Spleen (tissue), 11 donors: ENCODE results near the gene PRKACB. TPM values are rescaled to one million over a fixed set of nuclear protein-coding genes. Genes with fewer than 3 reads are reported as not detected.

Source experiments
- DNase-seq: peaks from one replicate; pipeline ENCODE4 v3.0.0-alpha.2; 2020
- H3K27ac ChIP-seq, 8 donors: fragments of 200-600 bp; sonication (generic) in 7 of 8; 1 replicate in 4 of 8; 2 replicates in 4 of 8; pipeline versions ENCODE4 v1.5.0 to v1.8.0; 2016 to 2021; ENCODE audit warnings: inconsistent platforms in 4 of 8, mild to moderate bottlenecking in 4 of 8, moderate library complexity in 1 of 8
- H3K27me3 ChIP-seq, 7 donors: fragments of 200-600 bp; sonication (generic) in 6 of 7; replicated peaks in 1 of 7; 1 replicate in 4 of 7; 2 replicates in 3 of 7; pipeline versions ENCODE4 v1.5.0 to v1.8.0; 2016 to 2021; ENCODE audit warnings: inconsistent platforms in 3 of 7, mild to moderate bottlenecking in 1 of 7
- H3K36me3 ChIP-seq, 6 donors: fragments of 200-600 bp; sonication (generic) in 5 of 6; 1 replicate in 4 of 6; 2 replicates in 2 of 6; pipeline versions ENCODE4 v1.5.0 to v1.8.0; 2016 to 2021; ENCODE audit warnings: inconsistent platforms in 2 of 6
- H3K4me1 ChIP-seq, 6 donors: fragments of 200-600 bp; sonication (generic) in 5 of 6; 1 replicate in 3 of 6; 2 replicates in 3 of 6; pipeline versions ENCODE4 v1.5.0 to v1.8.0; 2016 to 2021; ENCODE audit warnings: inconsistent platforms in 3 of 6
- H3K4me3 ChIP-seq, 8 donors: fragments of 200-600 bp; sonication (generic) in 7 of 8; 1 replicate in 4 of 8; 2 replicates in 4 of 8; pipeline versions ENCODE4 v1.5.0 to v1.8.0; 2016 to 2021; ENCODE audit warnings: inconsistent platforms in 4 of 8, mild to moderate bottlenecking in 4 of 8, moderate library complexity in 2 of 8
- H3K9me3 ChIP-seq, 8 donors: fragments of 200-600 bp; sonication (generic) in 7 of 8; 1 replicate in 4 of 8; 2 replicates in 4 of 8; pipeline versions ENCODE4 v1.5.0 to v1.8.0; 2016 to 2021; ENCODE audit warnings: inconsistent platforms in 4 of 8
- POLR2A ChIP-seq, 3 donors: fragments of 450-650 bp; IDR thresholded peaks; one replicate each; pipeline ENCODE4 v1.5.1; 2017; ENCODE audit warnings: antibody characterized with exemption in 3 of 3, mild to moderate bottlenecking in 1 of 3
- POLR2AphosphoS5 ChIP-seq, 3 donors: sonication (generic); formaldehyde crosslinking; IDR thresholded peaks; one replicate each; pipeline ENCODE4 v1.5.1; 2017; ENCODE audit warnings: antibody characterized with exemption in 3 of 3
- WGBS, 5 donors: extraction: QIAGEN DNeasy Blood & Tissue Kit in 3 of 5; methylation state at CpG; one replicate each; pipeline versions ENCODE4 v1.1.5 to v1.1.7; 2013 to 2018; 5-methylcytosine and 5-hydroxymethylcytosine counted together
- intact Hi-C: fragments of 100-400 bp; cut with DNase I; formaldehyde crosslinking; loops from one replicate; pipeline ENCODE4 v1.15.0; 2023; ENCODE audit warnings: low total_unique reads
- polyA plus RNA-seq, 3 donors: library from polyadenylated mRNA; stranded (reverse); fragments of 200-250 nt; gene quantifications; one replicate each; pipeline ENCODE4 v1.2.1, GENCODE V29; 2013
- total RNA-seq, 7 donors: library from RNA; depleted of rRNA in 3 of 7; stranded (reverse); fragments of >200 nt in 3 of 7; fragmentation: NEBNext Ultra II Directional in 4 of 7; extraction: Animal tissue kit (Norgen Biotek cat#: 25700) in 4 of 7; gene quantifications; one replicate each; pipeline versions ENCODE4 v1.1.0 to v1.2.1, GENCODE V29; 2016 to 2021
- TF ChIP-seq, protein P1 (sequence below), 11 experiments: fragments of 200-600 bp in 7 of 11; fragments of 450-650 bp in 4 of 11; sonication (generic) in 4 of 11; IDR thresholded peaks in 8 of 11; conservative IDR thresholded peaks in 3 of 11; 1 replicate in 7 of 11; 2 replicates in 4 of 11; pipeline versions ENCODE4 v1.4.0 to v1.8.0; 2016 to 2021; ENCODE audit warnings: antibody characterized with exemption in 11 of 11, inconsistent platforms in 4 of 11, mild to moderate bottlenecking in 1 of 11
- donor health status: healthy with polysubstance abuse.
- donor health status: DM: no; HTN: no; CAD: no; lungs with moderate emphysema.
- donor health status: DM: no; HTN: no; CAD: no.
- donor health status: Bipolar disorder and iron deficiency.
- donor health status: healthy.
- donor health status: DM: no; HTN: no; CAD: no.
- donor health status: DM: yes; HTN: yes; CAD: no.

Gene PRKACB
- total and polyA plus RNA-seq, 10 donors: 21.0 to 93.0 (median 61.1) TPM

DNA sequence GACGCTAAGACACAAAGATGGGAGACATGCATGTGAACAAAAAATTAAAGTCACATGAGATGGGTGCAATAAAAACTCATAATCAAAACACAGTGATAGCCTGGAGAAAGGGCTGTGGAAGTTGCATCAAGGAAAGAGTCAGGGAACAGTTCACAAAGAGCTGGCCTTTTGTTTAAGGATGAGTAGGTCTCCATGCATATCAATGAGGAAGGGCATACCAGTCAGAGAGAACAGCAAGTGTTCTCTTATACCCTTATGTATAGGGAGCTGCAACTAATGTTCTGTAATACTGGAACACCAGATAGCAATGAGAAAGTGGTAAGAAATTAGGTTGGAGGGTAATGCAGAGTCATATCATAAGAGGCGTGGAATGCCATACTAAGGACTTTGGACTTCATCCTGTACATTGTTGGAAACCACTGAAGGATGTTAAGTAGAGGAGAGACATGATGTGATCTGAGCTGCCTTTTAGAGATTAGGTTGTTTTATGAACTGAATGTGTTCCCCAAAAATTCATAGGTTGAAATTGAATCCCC, 110.7 kb downstream of the PRKACB start:
- no peak for DNase-seq
- no peaks in the 10 kb centered on the region for H3K27me3 ChIP-seq
- H3K36me3 ChIP-seq: no peaks in the 10 kb centered on the region
- H3K9me3 ChIP-seq: peaks cover 0 to 20% (median 19%) of the 10 kb centered on the region in 8 donors
- 97 to 98% (median 98%) methylated on average over 2 of the region's 2 CpGs for WGBS, 5 donors
- H3K27ac ChIP-seq: no peak overlapping the region
- TF ChIP-seq POLR2A (IDR thresholded peaks at IDR 0.05): no peak
- TF ChIP-seq, protein P1, sequence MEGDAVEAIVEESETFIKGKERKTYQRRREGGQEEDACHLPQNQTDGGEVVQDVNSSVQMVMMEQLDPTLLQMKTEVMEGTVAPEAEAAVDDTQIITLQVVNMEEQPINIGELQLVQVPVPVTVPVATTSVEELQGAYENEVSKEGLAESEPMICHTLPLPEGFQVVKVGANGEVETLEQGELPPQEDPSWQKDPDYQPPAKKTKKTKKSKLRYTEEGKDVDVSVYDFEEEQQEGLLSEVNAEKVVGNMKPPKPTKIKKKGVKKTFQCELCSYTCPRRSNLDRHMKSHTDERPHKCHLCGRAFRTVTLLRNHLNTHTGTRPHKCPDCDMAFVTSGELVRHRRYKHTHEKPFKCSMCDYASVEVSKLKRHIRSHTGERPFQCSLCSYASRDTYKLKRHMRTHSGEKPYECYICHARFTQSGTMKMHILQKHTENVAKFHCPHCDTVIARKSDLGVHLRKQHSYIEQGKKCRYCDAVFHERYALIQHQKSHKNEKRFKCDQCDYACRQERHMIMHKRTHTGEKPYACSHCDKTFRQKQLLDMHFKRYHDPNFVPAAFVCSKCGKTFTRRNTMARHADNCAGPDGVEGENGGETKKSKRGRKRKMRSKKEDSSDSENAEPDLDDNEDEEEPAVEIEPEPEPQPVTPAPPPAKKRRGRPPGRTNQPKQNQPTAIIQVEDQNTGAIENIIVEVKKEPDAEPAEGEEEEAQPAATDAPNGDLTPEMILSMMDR (IDR thresholded peaks at IDR 0.05 in 8 of 11, conservative IDR thresholded peaks at IDR 0.05 in 3 of 11): no peak
- no peak for TF ChIP-seq POLR2AphosphoS5 (IDR thresholded peaks at IDR 0.05)
- H3K4me3 ChIP-seq: no peak overlapping the region
- intact Hi-C loops: no loop called here
- H3K4me1 ChIP-seq: no peaks in the 10 kb centered on the region

DNA sequence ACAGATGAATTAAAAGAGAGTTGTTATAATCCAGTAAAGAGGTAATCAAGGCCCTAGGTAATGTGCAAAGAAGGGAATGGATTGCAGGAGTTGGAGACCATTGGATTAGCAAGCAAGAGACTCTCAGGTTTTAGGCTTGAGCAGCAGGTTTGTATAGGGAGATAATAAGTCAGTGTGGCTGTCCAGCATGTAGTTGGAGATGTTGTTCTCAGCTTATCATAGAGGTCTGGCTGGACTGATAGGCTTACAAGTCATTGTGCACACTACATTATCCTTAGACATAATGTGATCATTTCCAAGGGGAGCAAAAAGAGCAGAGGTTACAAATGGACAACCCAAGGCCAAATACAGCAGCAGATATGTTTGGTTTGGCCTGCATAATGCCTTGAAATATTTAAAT, 111.5 kb downstream of the PRKACB start:
- H3K4me1 ChIP-seq: no peaks in the 10 kb centered on the region
- H3K27me3 ChIP-seq: no peaks in the 10 kb centered on the region
- DNase-seq: no peak
- H3K4me3 ChIP-seq: no peak overlapping the region
- peaks cover 0 to 12% (median 11%) of the 10 kb centered on the region in 8 donors for H3K9me3 ChIP-seq
- intact Hi-C loops: no loop called here
- H3K36me3 ChIP-seq: no peaks in the 10 kb centered on the region
- H3K27ac ChIP-seq: no peak overlapping the region
- TF ChIP-seq POLR2AphosphoS5 (IDR thresholded peaks at IDR 0.05) (no peak), POLR2A (IDR thresholded peaks at IDR 0.05) (no peak)
- TF ChIP-seq, protein P1 (IDR thresholded peaks at IDR 0.05 in 8 of 11, conservative IDR thresholded peaks at IDR 0.05 in 3 of 11): no peak

DNA sequence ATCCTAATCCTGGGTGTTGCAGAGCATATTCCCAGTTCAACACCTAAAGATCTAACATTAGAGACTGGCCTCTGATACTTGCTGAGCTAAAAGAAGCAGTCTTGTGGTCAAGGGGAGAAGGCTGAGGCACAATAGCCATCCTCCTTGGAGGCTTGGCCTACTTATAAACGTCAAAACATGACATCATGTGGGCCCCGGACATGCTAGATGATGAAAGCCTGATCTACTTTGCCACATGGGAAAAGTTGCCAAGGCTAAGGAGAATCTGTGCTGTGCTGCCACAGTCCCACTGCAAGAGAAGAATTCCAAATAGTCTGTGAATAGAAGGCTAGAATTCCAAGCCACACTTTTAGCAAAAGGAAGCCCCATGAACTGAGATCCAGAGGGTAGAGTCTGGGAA, 113.5 kb downstream of the PRKACB start:
- no peak overlapping the region for H3K27ac ChIP-seq

DNA sequence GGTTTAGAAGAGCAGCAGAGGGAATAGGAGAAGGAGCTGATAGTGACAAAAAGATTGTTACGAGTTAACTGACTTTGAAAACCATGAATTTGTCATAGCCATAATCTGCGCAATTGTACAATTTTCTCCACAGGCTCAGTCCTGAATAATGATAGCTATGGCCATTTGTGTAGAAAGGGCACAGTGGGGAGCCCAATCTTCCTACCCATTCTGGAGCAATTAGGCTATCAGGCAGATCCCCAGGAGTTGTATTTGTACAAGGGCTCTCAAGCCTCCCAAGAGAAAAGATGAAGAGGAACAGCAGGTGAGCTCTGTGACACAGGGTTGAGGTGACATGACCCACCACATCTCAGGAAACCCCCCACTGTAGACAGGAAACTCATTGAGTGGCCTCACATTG, 115.3 kb downstream of the PRKACB start:
- no peak overlapping the region for H3K4me3 ChIP-seq
- intact Hi-C loops: no loop called here
- no peak for TF ChIP-seq POLR2A (IDR thresholded peaks at IDR 0.05)
- no peak for TF ChIP-seq POLR2AphosphoS5 (IDR thresholded peaks at IDR 0.05)
- TF ChIP-seq, protein P1 (IDR thresholded peaks at IDR 0.05 in 8 of 11, conservative IDR thresholded peaks at IDR 0.05 in 3 of 11): no peak
- DNase-seq: no peak
- no peaks in the 10 kb centered on the region for H3K4me1 ChIP-seq
- H3K27me3 ChIP-seq: no peaks in the 10 kb centered on the region
- WGBS, 5 donors: 87 to 97% (median 95%) methylated on average over 2 of the region's 2 CpGs
- H3K9me3 ChIP-seq: no peaks in the 10 kb centered on the region
- no peak overlapping the region for H3K27ac ChIP-seq
- H3K36me3 ChIP-seq: no peaks in the 10 kb centered on the region

More for the DNA sequence above, 113.5 kb downstream of the PRKACB start:
- Histone ChIP-seq H3K4me1 (no peaks in the 10 kb centered on the region), H3K4me3 (no peak overlapping the region), H3K9me3 (no peaks in the 10 kb centered on the region), H3K27me3 (no peaks in the 10 kb centered on the region), H3K36me3 (no peaks in the 10 kb centered on the region)
- WGBS, 5 donors: 67 to 84% (median 75%) methylated on average over 2 of the region's 2 CpGs
- DNase-seq: no peak
- TF ChIP-seq, protein P1 (IDR thresholded peaks at IDR 0.05 in 8 of 11, conservative IDR thresholded peaks at IDR 0.05 in 3 of 11): no peak
- TF ChIP-seq POLR2A (IDR thresholded peaks at IDR 0.05) (no peak), POLR2AphosphoS5 (IDR thresholded peaks at IDR 0.05) (no peak)
- intact Hi-C loops: no loop called here
